PC-3 (cell line): ENCODE data around the gene UVSSA. TPM values are rescaled to one million over a fixed set of nuclear protein-coding genes. Genes with fewer than 3 reads are reported as not detected.

ENCODE experiments used
- ATAC-seq: fragments of 200-7000 bp; cut with Tn5 transposase; 2 replicates; pipeline ENCODE4 v1.9.1; 2020; ENCODE audit warnings: mild to moderate bottlenecking, moderate library complexity
- BruUV-seq: library from RNA; stranded (reverse); fragments of 400-500 nt; replicated peaks from 2 replicates; lab custom pipeline; 2021; lab: Mats Ljungman, UMichigan
- CTCF ChIA-PET: fragments of 300-600 bp; sonication (Branson Sonifier 250); formaldehyde crosslinking; loops from one replicate; lab custom pipeline; 2022; ENCODE audit warnings: antibody characterized with exemption; lab: Charles Lee
- POLR2A ChIA-PET: fragments of 300-600 bp; sonication (Branson Sonifier 250); formaldehyde crosslinking; loops from one replicate; lab custom pipeline; 2022; ENCODE audit warnings: antibody characterized with exemption; ENCODE audit not compliant: unreplicated experiment; lab: Charles Lee
- DNase-seq: peaks from one replicate; pipeline ENCODE4 v3.0.0-alpha.2; 2015
- H2AFZ ChIP-seq: fragments of 300-600 bp; sonication (generic); 2 replicates; pipeline ENCODE4 v1.6.0; 2016; ENCODE audit warnings: antibody characterized with exemption, low read length
- H3F3A ChIP-seq: fragments of 300-600 bp; sonication (generic); one replicate; pipeline ENCODE4 v1.6.0; 2017; ENCODE audit warnings: antibody characterized with exemption, low read length, control low read depth, mild to moderate bottlenecking; ENCODE audit not compliant: unreplicated experiment
- H3K27ac ChIP-seq: fragments of 300-600 bp; sonication (generic); 2 replicates; pipeline ENCODE4 v1.5.1; 2016; ENCODE audit warnings: mild to moderate bottlenecking, low read length
- H3K27me3 ChIP-seq: fragments of 300-600 bp; sonication (generic); 2 replicates; pipeline ENCODE4 v1.6.1; 2016; ENCODE audit warnings: low read length, mixed read lengths
- H3K36me3 ChIP-seq: fragments of 300-600 bp; sonication (generic); 2 replicates; pipeline ENCODE4 v1.6.1; 2016; ENCODE audit warnings: low read depth, mixed run types, low read length, mixed read lengths
- H3K4me1 ChIP-seq: fragments of 300-600 bp; sonication (generic); 2 replicates; pipeline ENCODE4 v1.5.1; 2016; ENCODE audit warnings: low read length; ENCODE audit not compliant: insufficient read depth
- H3K4me2 ChIP-seq: fragments of 300-600 bp; sonication (generic); 2 replicates; pipeline ENCODE4 v1.6.0; 2016; ENCODE audit warnings: low read length
- H3K4me3 ChIP-seq: fragments of 300-600 bp; sonication (generic); 2 replicates; pipeline ENCODE4 v1.5.1; 2016; ENCODE audit warnings: mild to moderate bottlenecking, low read length, mixed read lengths
- H3K79me2 ChIP-seq: fragments of 300-600 bp; sonication (generic); 2 replicates; pipeline ENCODE4 v1.6.1; 2017; ENCODE audit warnings: low read length, mixed read lengths
- H3K9ac ChIP-seq: fragments of 300-600 bp; sonication (generic); 2 replicates; pipeline ENCODE4 v1.6.0; 2016; ENCODE audit warnings: mild to moderate bottlenecking, low read length
- H3K9me2 ChIP-seq: fragments of 300-600 bp; sonication (generic); replicated peaks from 2 replicates; pipeline ENCODE4 v1.6.1; 2016; ENCODE audit warnings: mixed run types, low read length, mixed read lengths
- H3K9me3 ChIP-seq: fragments of 300-600 bp; sonication (generic); 2 replicates; pipeline ENCODE4 v1.6.1; 2016; ENCODE audit warnings: low read length, mixed read lengths
- H4K20me1 ChIP-seq: fragments of 300-600 bp; sonication (generic); 2 replicates; pipeline ENCODE4 v1.6.1; 2016; ENCODE audit warnings: low read length, mixed read lengths
- CTCF ChIP-seq: fragments of 300-600 bp; sonication (generic); conservative IDR thresholded peaks from 2 replicates; pipeline ENCODE4 v1.5.1; 2017; ENCODE audit warnings: antibody characterized with exemption, low read depth, mild to moderate bottlenecking, low read length
- EZH2 ChIP-seq: fragments of 300-600 bp; sonication (generic); IDR thresholded peaks from one replicate; pipeline ENCODE4 v1.6.1; 2017; ENCODE audit warnings: antibody characterized with exemption, mild to moderate bottlenecking, low read length; ENCODE audit not compliant: unreplicated experiment
- EZH2phosphoT487 ChIP-seq: fragments of 300-600 bp; sonication (generic); IDR thresholded peaks from 2 replicates; pipeline ENCODE4 v1.6.1; 2018; ENCODE audit warnings: mild to moderate bottlenecking, antibody characterized with exemption, low read length, borderline replicate concordance
- intact Hi-C: fragments of 100-400 bp; cut with micrococcal nuclease; formaldehyde crosslinking; loops from 2 replicates; pipeline ENCODE4 v1.9.0; 2023
- total RNA-seq: library from RNA; depleted of rRNA; stranded (reverse); fragments of >200 nt; gene quantifications from 2 replicates; pipeline ENCODE4 v1.2.3, GENCODE V29; 2014

UVSSA gene
- total RNA-seq, 1 experiment from 2014 or later, result 6.2 TPM

GRCh38 chr4:1298461-1298860 is 48.5 kb upstream of the UVSSA start:
- Histone ChIP-seq H3K36me3 (no peaks in the 10 kb centered on the region; the same call in 1 of the 2 replicates), H4K20me1 (0 out of 2 replicates have a peak, but pooled peaks cover 11% of the 10 kb centered on the region)
- ATAC-seq, result no peak

GRCh38 chr4:1299301-1299860 is 47.6 kb upstream of the UVSSA start:
- no peak overlapping the region for H3K27ac ChIP-seq
- H3K79me2 ChIP-seq, result peaks cover 82% of the 10 kb centered on the region
- intact Hi-C loops, result no loop called here
- H3K36me3 ChIP-seq, result no peaks in the 10 kb centered on the region; the same call in 1 of the 2 replicates
- H3K4me2 ChIP-seq, result no peak overlapping the region
- H3K4me3 ChIP-seq, result no peak overlapping the region
- H3F3A ChIP-seq, result no peaks in the 10 kb centered on the region
- no peaks in the 10 kb centered on the region for H3K4me1 ChIP-seq
- H3K9me3 ChIP-seq, result no peaks in the 10 kb centered on the region
- DNase-seq (no peak), ATAC-seq (no peak)
- H4K20me1 ChIP-seq, result 0 out of 2 replicates have a peak, but pooled peaks cover 5% of the 10 kb centered on the region
- POLR2A ChIA-PET, result no interaction called here
- no TSS peak for BruUV-seq
- no peaks in the 10 kb centered on the region for H3K27me3 ChIP-seq
- no peak overlapping the region for H2AFZ ChIP-seq
- no peaks in the 10 kb centered on the region for H3K9me2 ChIP-seq
- CTCF ChIA-PET, result no interaction called here
- TF ChIP-seq EZH2phosphoT487 (no peak), CTCF (no peak), EZH2 (no peak)
- no peak overlapping the region for H3K9ac ChIP-seq

More at GRCh38 chr4:1298461-1298860, 48.5 kb upstream of the UVSSA start:
- H3K27ac ChIP-seq, result no peak overlapping the region
- no peak for TF ChIP-seq EZH2
- no peak overlapping the region for H3K4me3 ChIP-seq
- no peaks in the 10 kb centered on the region for H3F3A ChIP-seq
- H3K27me3 ChIP-seq, result no peaks in the 10 kb centered on the region
- DNase-seq, result no peak
- ChIA-PET POLR2A (no interaction called here), CTCF (no interaction called here)
- H3K9ac ChIP-seq, result no peak overlapping the region
- no TSS peak for BruUV-seq
- H3K79me2 ChIP-seq, result peaks cover 87% of the 10 kb centered on the region
- no peak overlapping the region for H2AFZ ChIP-seq
- no peak overlapping the region for H3K4me2 ChIP-seq
- no peaks in the 10 kb centered on the region for H3K9me3 ChIP-seq
- no peaks in the 10 kb centered on the region for H3K4me1 ChIP-seq
- H3K9me2 ChIP-seq, result no peaks in the 10 kb centered on the region
- intact Hi-C loops, result no loop called here

- ChIA-PET POLR2A (no interaction called here), CTCF (no interaction called here)
- BruUV-seq, result no TSS peak
- no peaks in the 10 kb centered on the region for H3K9me3 ChIP-seq
- no peak for ATAC-seq
- H3K4me1 ChIP-seq, result peaks cover 6% of the 10 kb centered on the region; the same call in 1 of the 2 replicates
- H3F3A ChIP-seq, result no peaks in the 10 kb centered on the region
- H3K9ac ChIP-seq, result no peak overlapping the region
- peaks cover 85% of the 10 kb centered on the region for H3K79me2 ChIP-seq
- no peak overlapping the region for H3K4me2 ChIP-seq
- no peaks in the 10 kb centered on the region for H3K27me3 ChIP-seq
- H4K20me1 ChIP-seq, result 0 out of 2 replicates have a peak, but pooled peaks cover 5% of the 10 kb centered on the region
- TF ChIP-seq EZH2phosphoT487 (no peak), CTCF (no peak), EZH2 (no peak)
- no peak overlapping the region for H3K27ac ChIP-seq
- no peak overlapping the region for H2AFZ ChIP-seq
- peaks cover 4% of the 10 kb centered on the region for H3K36me3 ChIP-seq
- H3K9me2 ChIP-seq, result no peaks in the 10 kb centered on the region
- intact Hi-C loops, result no loop called here
- DNase-seq, result no peak
- no peak overlapping the region for H3K4me3 ChIP-seq
Observed at GRCh38 chr4:1300466-1301455, 46.2 kb upstream of the UVSSA start.
